Stimulated activated CD8-positive, alpha-beta memory T cell treated with anti-CD3 and anti-CD28 coated beads, Interleukin-2, amount 100 ng/mL, for 48 hours (primary cell): Measurements from ENCODE around the gene KCNT2.
"Not testable (repeated sequence)": the region's sequence is repeated elsewhere in the genome, so short reads cannot be mapped to it uniquely, and the experiment has no call there.

Source experiments
- DNase-seq, 2 donors: peaks; one replicate each; pipeline ENCODE4 v3.0.0-alpha.2; 2020; ENCODE audit warnings: low read depth in 2 of 2

The KCNT2 gene

GRCh38 chr1:196515904-196516303, 92.3 kb downstream of the KCNT2 start:
- no peak for DNase-seq

- no peak for DNase-seq
Observed at GRCh38 chr1:196513821-196514220, 94.4 kb downstream of the KCNT2 start.

- DNase-seq = no peak
Observed at GRCh38 chr1:196510451-196510850, 97.8 kb downstream of the KCNT2 start.

GRCh38 chr1:196504224-196504623, 104.0 kb downstream of the KCNT2 start:
- DNase-seq = not testable (repeated sequence)

GRCh38 chr1:196502437-196502836, 105.8 kb downstream of the KCNT2 start:
- no peak for DNase-seq

- DNase-seq = no peak
Observed at GRCh38 chr1:196501760-196502428, 106.3 kb downstream of the KCNT2 start.

GRCh38 chr1:196497817-196498216, 110.4 kb downstream of the KCNT2 start:
- DNase-seq = no peak

GRCh38 chr1:196494766-196495165, 113.5 kb downstream of the KCNT2 start:
- no peak for DNase-seq

- DNase-seq = no peak
Observed at GRCh38 chr1:196493881-196494280, 114.4 kb downstream of the KCNT2 start.

- no peak for DNase-seq
Observed at GRCh38 chr1:196488579-196488978, 119.7 kb downstream of the KCNT2 start.

GRCh38 chr1:196486346-196486745, 121.9 kb downstream of the KCNT2 start:
- DNase-seq = no peak

GRCh38 chr1:196481616-196482015, 126.6 kb downstream of the KCNT2 start:
- DNase-seq = no peak

- DNase-seq = no peak
Observed at GRCh38 chr1:196477262-196477661, 131.0 kb downstream of the KCNT2 start.

GRCh38 chr1:196467230-196467925, 140.9 kb downstream of the KCNT2 start:
- DNase-seq = no peak

- DNase-seq = no peak
Observed at GRCh38 chr1:196466654-196467053, 141.6 kb downstream of the KCNT2 start.

- DNase-seq = no peak
Observed at GRCh38 chr1:196466166-196466565, 142.1 kb downstream of the KCNT2 start.

- no peak for DNase-seq
Observed at GRCh38 chr1:196464480-196464941, 143.7 kb downstream of the KCNT2 start.

GRCh38 chr1:196462086-196462485, 146.2 kb downstream of the KCNT2 start:
- no peak for DNase-seq

- DNase-seq = no peak
Observed at GRCh38 chr1:196461521-196461920, 146.7 kb downstream of the KCNT2 start.

- no peak for DNase-seq
Observed at GRCh38 chr1:196459383-196459782, 148.9 kb downstream of the KCNT2 start.

GRCh38 chr1:196454792-196455191, 153.4 kb downstream of the KCNT2 start:
- no peak for DNase-seq

- DNase-seq = no peak
Observed at GRCh38 chr1:196451103-196451502, 157.1 kb downstream of the KCNT2 start.
